Gastroesophageal sphincter (tissue), 4 donors: ENCODE data around the gene NUP98. TPM values are rescaled to one million over a fixed set of nuclear protein-coding genes. Genes with fewer than 3 reads are reported as not detected.

Experiments used
- ATAC-seq: fragments of 150-250 bp; one replicate; pipeline ENCODE4 v1.9.1; 2016; ENCODE audit warnings: mild to moderate bottlenecking, moderate library complexity
- H3K27ac ChIP-seq, 4 donors: fragments of 200-600 bp; sonication (generic) in 3 of 4; 1 replicate in 3 of 4; 2 replicates in 1 of 4; pipeline ENCODE4 v1.5.1; 2016 to 2019
- H3K27me3 ChIP-seq: fragments of 200-600 bp; sonication (generic); one replicate; pipeline ENCODE4 v1.5.1; 2019
- H3K36me3 ChIP-seq, 2 donors: fragments of 200-600 bp; sonication (generic); one replicate each; pipeline ENCODE4 v1.5.1; 2019; ENCODE audit warnings: control low read depth in 1 of 2
- H3K4me1 ChIP-seq, 3 donors: fragments of 200-600 bp; sonication (generic); 1 replicate in 2 of 3; 2 replicates in 1 of 3; pipeline ENCODE4 v1.5.1; 2016 to 2019; ENCODE audit warnings: control low read depth in 2 of 3
- H3K4me3 ChIP-seq, 2 donors: fragments of 200-600 bp; sonication (generic); one replicate each; pipeline ENCODE4 v1.5.1; 2019; ENCODE audit warnings: mild to moderate bottlenecking in 1 of 2, moderate library complexity in 1 of 2
- H3K9me3 ChIP-seq, 3 donors: fragments of 200-600 bp; sonication (generic); one replicate each; pipeline ENCODE4 v1.5.1; 2017 to 2019; ENCODE audit warnings: control low read depth in 2 of 3
- CTCF ChIP-seq, 4 experiments: fragments of 200-600 bp in 2 of 4; fragments of 450-650 bp in 2 of 4; sonication (generic) in 1 of 4; IDR thresholded peaks; one replicate each; pipeline ENCODE4 v1.5.1; 2017 to 2019; ENCODE audit warnings: antibody characterized with exemption in 4 of 4, mild to moderate bottlenecking in 2 of 4, moderate library complexity in 2 of 4
- EP300 ChIP-seq: sonication (generic); formaldehyde crosslinking; IDR thresholded peaks from one replicate; pipeline ENCODE4 v1.6.1; 2017; ENCODE audit warnings: antibody characterized with exemption, mild to moderate bottlenecking
- POLR2A ChIP-seq, 2 donors: fragments of 450-650 bp; IDR thresholded peaks; one replicate each; pipeline ENCODE4 v1.6.1; 2017; ENCODE audit warnings: antibody characterized with exemption in 2 of 2, mild to moderate bottlenecking in 2 of 2, moderate library complexity in 1 of 2
- POLR2AphosphoS5 ChIP-seq: sonication (generic); formaldehyde crosslinking; IDR thresholded peaks from one replicate; pipeline ENCODE4 v1.6.1; 2017; ENCODE audit warnings: antibody characterized with exemption
- WGBS, 2 donors: methylation state at CpG; one replicate each; pipeline ENCODE4 v1.1.5; 2018; ENCODE audit warnings: low coverage in 1 of 2; 5-methylcytosine and 5-hydroxymethylcytosine counted together
- total RNA-seq, 4 donors: library from RNA; depleted of rRNA; stranded (reverse); fragments of >200 nt; gene quantifications; one replicate each; pipeline ENCODE4 v1.1.0, GENCODE V29; 2016

NUP98 gene
- total RNA-seq, 4 donors from 2014 or later, result 72.1 to 141 (median 103) TPM

- ATAC-seq, result no peak
- TF ChIP-seq POLR2A (IDR thresholded peaks at IDR 0.05), result no peak
- no peak for TF ChIP-seq CTCF (IDR thresholded peaks at IDR 0.05)
- no peak for TF ChIP-seq EP300
- TF ChIP-seq POLR2AphosphoS5, result no peak
- Histone ChIP-seq H3K36me3 (peaks cover 0 to 97% of the 10 kb centered on the region in 2 donors), H3K27ac (no peak overlapping the region), H3K4me3 (no peak overlapping the region), H3K9me3 (peaks cover 0 to 4% (median 0%) of the 10 kb centered on the region in 3 donors), H3K4me1 (no peaks in the 10 kb centered on the region), H3K27me3 (no peaks in the 10 kb centered on the region)
- WGBS, 2 donors, result 91 to 100% methylated on average over 2 of the region's 5 CpGs
Observed at GRCh38 chr11:3669742-3670183, 127.6 kb downstream of the NUP98 start.

GRCh38 chr11:3669128-3669527 lies 128.2 kb downstream of the NUP98 start:
- H3K4me3 ChIP-seq, result no peak overlapping the region
- no peaks in the 10 kb centered on the region for H3K4me1 ChIP-seq
- H3K9me3 ChIP-seq, result peaks cover 0 to 4% (median 0%) of the 10 kb centered on the region in 3 donors
- H3K27me3 ChIP-seq, result no peaks in the 10 kb centered on the region
- TF ChIP-seq POLR2AphosphoS5 (no peak), CTCF (IDR thresholded peaks at IDR 0.05) (no peak), EP300 (no peak)
- H3K27ac ChIP-seq, result no peak overlapping the region
- ATAC-seq, result no peak
- peaks cover 0 to 97% of the 10 kb centered on the region in 2 donors for H3K36me3 ChIP-seq
- 80% methylated on average over 1 of the region's 7 CpGs; no CpG with 5 or more reads in 1 of the 2 donors for WGBS, 2 donors

- Histone ChIP-seq H3K9me3 (peaks cover 0 to 4% (median 0%) of the 10 kb centered on the region in 3 donors), H3K36me3 (peaks cover 0 to 83% of the 10 kb centered on the region in 2 donors), H3K4me1 (no peaks in the 10 kb centered on the region), H3K27ac (no peak overlapping the region), H3K27me3 (no peaks in the 10 kb centered on the region), H3K4me3 (no peak overlapping the region)
- 93 to 100% methylated on average over 2 to 15 of the region's 89 CpGs for WGBS, 2 donors
- no peak for TF ChIP-seq EP300
- no peak for TF ChIP-seq CTCF (IDR thresholded peaks at IDR 0.05)
- TF ChIP-seq POLR2AphosphoS5, result no peak
- TF ChIP-seq POLR2A (IDR thresholded peaks at IDR 0.05), result no peak
- no peak for ATAC-seq
Observed at GRCh38 chr11:3667149-3668035, 130.0 kb downstream of the NUP98 start.

GRCh38 chr11:3666023-3666530 lies 131.3 kb downstream of the NUP98 start:
- Histone ChIP-seq H3K4me3 (no peak overlapping the region), H3K36me3 (peaks cover 0 to 69% of the 10 kb centered on the region in 2 donors), H3K27ac (no peak overlapping the region), H3K4me1 (no peaks in the 10 kb centered on the region), H3K27me3 (no peaks in the 10 kb centered on the region), H3K9me3 (peaks cover 0 to 4% (median 0%) of the 10 kb centered on the region in 3 donors)
- TF ChIP-seq EP300, result no peak
- no peak for TF ChIP-seq POLR2AphosphoS5
- no peak for TF ChIP-seq POLR2A (IDR thresholded peaks at IDR 0.05)
- TF ChIP-seq CTCF (IDR thresholded peaks at IDR 0.05), result no peak
- WGBS, 2 donors, result 100% methylated on average over 2 of the region's 17 CpGs; no CpG with 5 or more reads in 1 of the 2 donors
- ATAC-seq, result no peak
